H9 (cell line): ENCODE data around the gene PKN3. TPM values are rescaled to one million over a fixed set of nuclear protein-coding genes. Genes with fewer than 3 reads are reported as not detected.

Experiments
- DNase-seq: peaks from one replicate; pipeline ENCODE4 v3.0.0-alpha.2; 2017
- H2AFZ ChIP-seq: one replicate; pipeline ENCODE4 v1.6.1; 2013; ENCODE audit warnings: mild to moderate bottlenecking, low read length, control low read depth, moderate library complexity
- H2AK5ac ChIP-seq: 2 replicates; pipeline ENCODE4 v1.6.1; 2013; ENCODE audit warnings: low read length, control low read depth, mixed read lengths; ENCODE audit not compliant: insufficient read length
- H2BK120ac ChIP-seq: one replicate; pipeline ENCODE4 v1.6.1; 2013; ENCODE audit warnings: low read depth, mild to moderate bottlenecking, low read length, control low read depth, inconsistent platforms; ENCODE audit not compliant: poor library complexity, severe bottlenecking
- H2BK12ac ChIP-seq: 2 replicates; pipeline ENCODE4 v1.6.1; 2013; ENCODE audit warnings: low read length, control low read depth, mixed read lengths, low read depth; ENCODE audit not compliant: insufficient read length
- H2BK15ac ChIP-seq: 2 replicates; pipeline ENCODE4 v1.6.1; 2013; ENCODE audit warnings: low read depth, low read length, control low read depth
- H2BK20ac ChIP-seq: one replicate; pipeline ENCODE4 v1.6.1; 2013; ENCODE audit warnings: low read depth, mild to moderate bottlenecking, low read length, control low read depth, inconsistent platforms; ENCODE audit not compliant: poor library complexity, severe bottlenecking
- H2BK5ac ChIP-seq: 2 replicates; pipeline ENCODE4 v1.6.1; 2013; ENCODE audit warnings: low read length, control low read depth, mixed read lengths; ENCODE audit not compliant: insufficient read length
- H3K14ac ChIP-seq: 2 replicates; pipeline ENCODE4 v1.6.1; 2013; ENCODE audit warnings: low read length, control low read depth; ENCODE audit not compliant: insufficient read depth
- H3K18ac ChIP-seq: 2 replicates; pipeline ENCODE4 v1.6.1; 2013; ENCODE audit warnings: low read depth, mild to moderate bottlenecking, mixed read lengths, low read length, control low read depth; ENCODE audit not compliant: insufficient read length
- H3K23ac ChIP-seq: 2 replicates; pipeline ENCODE4 v1.6.1; 2013; ENCODE audit warnings: low read length, control low read depth, mixed read lengths, low read depth; ENCODE audit not compliant: insufficient read length
- H3K23me2 ChIP-seq: 2 replicates; pipeline ENCODE4 v1.6.1; 2013; ENCODE audit warnings: low read depth, mild to moderate bottlenecking, mixed read lengths, low read length, control low read depth; ENCODE audit not compliant: insufficient read length, poor library complexity, severe bottlenecking
- H3K27ac ChIP-seq: 2 replicates; pipeline ENCODE4 v1.5.1; 2013; ENCODE audit warnings: low read length, control low read depth, mixed read lengths, low read depth; ENCODE audit not compliant: insufficient read length
- H3K27me3 ChIP-seq: 2 replicates; pipeline ENCODE4 v1.6.1; 2013; ENCODE audit warnings: low read length, control low read depth, inconsistent platforms; ENCODE audit not compliant: insufficient read depth
- H3K4ac ChIP-seq: 2 replicates; pipeline ENCODE4 v1.6.1; 2013; ENCODE audit warnings: low read depth, mild to moderate bottlenecking, control low read depth, inconsistent platforms, low read length, moderate library complexity
- H3K4me1 ChIP-seq: 2 replicates; pipeline ENCODE4 v1.6.1; 2013; ENCODE audit warnings: low read length, control low read depth, inconsistent platforms; ENCODE audit not compliant: insufficient read depth
- H3K4me2 ChIP-seq: 2 replicates; pipeline ENCODE4 v1.6.1; 2013; ENCODE audit warnings: low read length, control low read depth, mixed read lengths; ENCODE audit not compliant: insufficient read length, insufficient read depth
- H3K56ac ChIP-seq: 2 replicates; pipeline ENCODE4 v1.6.1; 2013; ENCODE audit warnings: low read depth, mild to moderate bottlenecking, mixed read lengths, low read length, control low read depth; ENCODE audit not compliant: insufficient read length
- H3K79me1 ChIP-seq: 2 replicates; pipeline ENCODE4 v1.6.1; 2013; ENCODE audit warnings: low read depth, mild to moderate bottlenecking, moderate library complexity, low read length, control low read depth, inconsistent platforms; ENCODE audit not compliant: insufficient read depth, poor library complexity, severe bottlenecking
- H3K79me2 ChIP-seq: 2 replicates; pipeline ENCODE4 v1.6.1; 2013; ENCODE audit warnings: low read length, control low read depth, inconsistent platforms; ENCODE audit not compliant: insufficient read depth
- H3K9ac ChIP-seq: 2 replicates; pipeline ENCODE4 v1.6.1; 2013; ENCODE audit warnings: low read length, control low read depth, mixed read lengths; ENCODE audit not compliant: insufficient read length; ENCODE audit errors: extremely low read depth
- H3K9me3 ChIP-seq: one replicate; pipeline ENCODE4 v1.6.1; 2013; ENCODE audit warnings: low read depth, low read length, inconsistent platforms; ENCODE audit not compliant: control insufficient read depth
- H3T11ph ChIP-seq: one replicate; pipeline ENCODE4 v1.6.1; 2013; ENCODE audit warnings: mild to moderate bottlenecking, low read length, control low read depth, inconsistent platforms
- H4K20me1 ChIP-seq: one replicate; pipeline ENCODE4 v1.6.1; 2013; ENCODE audit not compliant: control insufficient read depth, insufficient read length, insufficient read depth
- H4K5ac ChIP-seq: 2 replicates; pipeline ENCODE4 v1.6.1; 2013; ENCODE audit warnings: low read depth, mild to moderate bottlenecking, mixed read lengths, low read length, control low read depth; ENCODE audit not compliant: insufficient read length
- H4K8ac ChIP-seq: replicated peaks from 2 replicates; pipeline ENCODE4 v1.6.1; 2013; ENCODE audit warnings: low read length, control low read depth, mixed read lengths, low read depth; ENCODE audit not compliant: insufficient read length
- H4K91ac ChIP-seq: 2 replicates; pipeline ENCODE4 v1.6.1; 2013; ENCODE audit warnings: low read depth, mild to moderate bottlenecking, moderate library complexity, mixed read lengths, low read length, control low read depth; ENCODE audit not compliant: insufficient read length
- H3K27ac Mint-ChIP-seq, 3 experiments: 2 replicates in 2 of 3; 3 replicates in 1 of 3; pipeline ENCODE4 v1.8.0; 2020 to 2021; ENCODE audit warnings: mixed read lengths in 3 of 3, mild to moderate bottlenecking in 1 of 3, moderate library complexity in 1 of 3
- H3K27me3 Mint-ChIP-seq: 2 replicates; pipeline ENCODE4 v1.8.0; 2021; ENCODE audit warnings: low read depth, mild to moderate bottlenecking, moderate library complexity, mixed read lengths
- H3K36me3 Mint-ChIP-seq, 3 experiments: 2 replicates in 2 of 3; 3 replicates in 1 of 3; pipeline ENCODE4 v1.8.0; 2020 to 2021; ENCODE audit warnings: low read depth in 3 of 3, mixed read lengths in 3 of 3; ENCODE audit not compliant: insufficient read depth in 1 of 3
- H3K4me1 Mint-ChIP-seq, 2 experiments: 2 replicates each; pipeline ENCODE4 v1.8.0; 2020; ENCODE audit warnings: mixed read lengths in 2 of 2
- H3K4me3 Mint-ChIP-seq, 2 experiments: 2 replicates in 1 of 2; 3 replicates in 1 of 2; pipeline ENCODE4 v1.8.0; 2020 to 2021; ENCODE audit warnings: mild to moderate bottlenecking in 2 of 2, mixed read lengths in 2 of 2, moderate library complexity in 1 of 2
- H3K9me3 Mint-ChIP-seq, 2 experiments: 2 replicates in 1 of 2; 3 replicates in 1 of 2; pipeline ENCODE4 v1.8.0; 2020; ENCODE audit warnings: mild to moderate bottlenecking in 2 of 2, mixed read lengths in 2 of 2, moderate library complexity in 1 of 2
- WGBS: extraction: QIAGEN DNeasy Blood & Tissue Kit; methylation state at CpG from one replicate; pipeline ENCODE4 v1.1.7; 2013; ENCODE audit warnings: missing lambda C conversion rate, low lambda C conversion rate, mixed read lengths; ENCODE audit not compliant: insufficient read length; ENCODE audit errors: extremely low coverage; 5-methylcytosine and 5-hydroxymethylcytosine counted together
- total RNA-seq: library from RNA; stranded (reverse); gene quantifications from 2 replicates; pipeline ENCODE4 v1.2.1, GENCODE V29; 2021
- TF ChIP-seq, protein P1 (sequence below): fragments of 200-600 bp; sonication (generic); conservative IDR thresholded peaks from 3 replicates; pipeline ENCODE4 v1.8.0; 2021; ENCODE audit warnings: antibody characterized with exemption, mild to moderate bottlenecking

The PKN3 gene
- total RNA-seq, 1 experiment from 2014 or later = 25.0 TPM

DNA sequence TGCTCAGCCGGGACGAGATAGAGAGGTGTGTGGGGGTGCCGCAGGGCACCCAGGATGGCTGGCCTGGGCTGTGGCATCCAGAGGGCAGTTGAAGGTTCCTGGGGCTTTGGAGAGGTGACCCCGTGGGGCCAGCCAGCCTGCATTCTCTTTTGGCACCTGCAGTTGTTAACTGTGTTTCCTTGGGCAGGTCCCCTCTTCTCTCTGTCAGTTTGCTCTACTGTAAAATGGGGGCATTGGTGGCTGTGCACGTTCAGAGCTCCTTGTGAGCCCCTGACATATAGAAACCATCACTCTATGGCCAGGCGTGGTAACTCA lies 13.1 kb downstream of the PKN3 start:
- no CpG with 5 or more reads among the region's 6 CpGs for WGBS
- Histone ChIP-seq H2BK12ac (no peak overlapping the region), H2BK15ac (no peak overlapping the region), H2BK5ac (no peak overlapping the region), H4K91ac (no peak overlapping the region), H3K79me1 (no peaks in the 10 kb centered on the region), H2BK20ac (no peak overlapping the region), H4K8ac (no peak overlapping the region), H3K4ac (no peak overlapping the region), H3K27me3 (no peaks in the 10 kb centered on the region), H3K56ac (no peak overlapping the region), H4K5ac (no peak overlapping the region), H3K23ac (no peak overlapping the region), H3K9me3 (no peaks in the 10 kb centered on the region), H2AK5ac (no peak overlapping the region), H3K23me2 (no peaks in the 10 kb centered on the region), H3K27ac (no peak overlapping the region), H3K9ac (no peak overlapping the region), H3K14ac (no peak overlapping the region), H3K4me1 (no peaks in the 10 kb centered on the region), H3K79me2 (no peaks in the 10 kb centered on the region), H3T11ph (no peak overlapping the region), H3K18ac (no peak overlapping the region), H2AFZ (no peak overlapping the region), H4K20me1 (no peaks in the 10 kb centered on the region), H2BK120ac (no peak overlapping the region), H3K4me2 (no peak overlapping the region)
- no peak overlapping the region for H3K4me3 Mint-ChIP-seq
- peak; percentile 8 for DNase-seq
- no peaks in the 10 kb centered on the region for H3K9me3 Mint-ChIP-seq
- TF ChIP-seq, protein P1, sequence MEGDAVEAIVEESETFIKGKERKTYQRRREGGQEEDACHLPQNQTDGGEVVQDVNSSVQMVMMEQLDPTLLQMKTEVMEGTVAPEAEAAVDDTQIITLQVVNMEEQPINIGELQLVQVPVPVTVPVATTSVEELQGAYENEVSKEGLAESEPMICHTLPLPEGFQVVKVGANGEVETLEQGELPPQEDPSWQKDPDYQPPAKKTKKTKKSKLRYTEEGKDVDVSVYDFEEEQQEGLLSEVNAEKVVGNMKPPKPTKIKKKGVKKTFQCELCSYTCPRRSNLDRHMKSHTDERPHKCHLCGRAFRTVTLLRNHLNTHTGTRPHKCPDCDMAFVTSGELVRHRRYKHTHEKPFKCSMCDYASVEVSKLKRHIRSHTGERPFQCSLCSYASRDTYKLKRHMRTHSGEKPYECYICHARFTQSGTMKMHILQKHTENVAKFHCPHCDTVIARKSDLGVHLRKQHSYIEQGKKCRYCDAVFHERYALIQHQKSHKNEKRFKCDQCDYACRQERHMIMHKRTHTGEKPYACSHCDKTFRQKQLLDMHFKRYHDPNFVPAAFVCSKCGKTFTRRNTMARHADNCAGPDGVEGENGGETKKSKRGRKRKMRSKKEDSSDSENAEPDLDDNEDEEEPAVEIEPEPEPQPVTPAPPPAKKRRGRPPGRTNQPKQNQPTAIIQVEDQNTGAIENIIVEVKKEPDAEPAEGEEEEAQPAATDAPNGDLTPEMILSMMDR = no peak
- H3K4me1 Mint-ChIP-seq = no peaks in the 10 kb centered on the region
- H3K36me3 Mint-ChIP-seq = peaks cover 5 to 40% (median 27%) of the 10 kb centered on the region in 3 experiments; a peak in 6 of 7 replicates
- no peak overlapping the region for H3K27ac Mint-ChIP-seq
- H3K27me3 Mint-ChIP-seq = no peaks in the 10 kb centered on the region
